Amniotic epithelial cell (primary cell): ENCODE results near the gene YAE1.
A peak's percentile ranks its signal among the peaks of the same experiment; 100 is the strongest.

Source experiments
- DNase-seq: peaks from one replicate; pipeline ENCODE4 v3.0.0-alpha.2; 2010; ENCODE audit warnings: low read depth

The YAE1 gene

DNA sequence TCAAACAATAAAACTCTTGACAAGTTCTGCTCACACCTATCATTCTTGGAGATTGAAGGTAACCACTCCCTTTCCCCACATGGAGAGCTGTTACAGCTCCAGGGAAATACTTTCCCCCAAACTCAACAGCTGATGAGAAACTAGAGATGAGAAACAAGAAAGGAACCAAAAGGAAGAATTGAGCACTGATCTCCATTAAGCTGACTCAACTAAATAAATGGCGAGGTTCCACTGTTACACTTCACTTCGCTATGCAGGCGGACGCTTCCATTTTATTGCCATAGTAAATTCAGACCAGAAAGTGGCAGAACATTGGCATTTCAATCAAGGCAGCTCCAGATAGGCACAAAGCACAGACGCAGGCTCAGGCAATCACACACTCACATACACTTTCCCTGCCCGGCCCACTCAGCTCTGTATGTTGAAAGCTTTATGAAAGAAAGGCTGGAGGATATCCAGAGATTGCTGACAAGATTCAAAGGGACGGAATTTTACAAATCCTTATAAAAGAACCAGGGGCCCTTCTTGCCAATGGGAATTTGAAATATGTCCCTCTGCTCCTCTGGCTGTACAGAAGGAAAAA lies 11.5 kb upstream of the YAE1 start:
- DNase-seq, result peak; percentile 18

GRCh38 chr7:39557222-39557621 lies 9.0 kb upstream of the YAE1 start:
- peak; percentile 21 for DNase-seq

- DNase-seq, result peak; percentile 14
Measured at GRCh38 chr7:39557911-39558310, 8.3 kb upstream of the YAE1 start.

- no peak for DNase-seq
Measured at GRCh38 chr7:39560408-39560807, 5.8 kb upstream of the YAE1 start.

- no peak for DNase-seq
Measured at GRCh38 chr7:39560997-39561396, 5.2 kb upstream of the YAE1 start.

- DNase-seq, result no peak
Measured at GRCh38 chr7:39565538-39565937, 666 bp upstream of the YAE1 start.

DNA sequence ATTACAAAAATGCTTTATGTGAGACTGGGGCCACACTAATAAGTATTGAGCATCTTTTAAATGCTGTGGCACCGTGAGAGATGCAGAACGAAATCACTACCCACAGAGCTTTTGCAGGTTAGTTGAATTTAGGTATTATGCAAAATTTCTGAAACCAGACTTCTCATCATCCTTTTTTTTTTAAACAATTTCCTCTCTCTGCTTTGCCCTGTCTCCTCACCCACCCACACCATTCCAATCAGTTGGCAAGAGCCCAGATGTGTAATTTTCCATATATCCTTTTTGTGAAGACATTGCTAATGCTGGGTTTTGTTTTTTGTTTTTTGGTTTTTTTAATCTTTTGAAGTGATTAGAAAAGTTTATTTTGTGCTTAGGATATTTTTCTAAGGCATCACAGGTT lies 1.1 kb downstream of the YAE1 start:
- DNase-seq, result no peak

GRCh38 chr7:39574673-39575349 lies 8.6 kb downstream of the YAE1 start:
- DNase-seq, result no peak

DNA sequence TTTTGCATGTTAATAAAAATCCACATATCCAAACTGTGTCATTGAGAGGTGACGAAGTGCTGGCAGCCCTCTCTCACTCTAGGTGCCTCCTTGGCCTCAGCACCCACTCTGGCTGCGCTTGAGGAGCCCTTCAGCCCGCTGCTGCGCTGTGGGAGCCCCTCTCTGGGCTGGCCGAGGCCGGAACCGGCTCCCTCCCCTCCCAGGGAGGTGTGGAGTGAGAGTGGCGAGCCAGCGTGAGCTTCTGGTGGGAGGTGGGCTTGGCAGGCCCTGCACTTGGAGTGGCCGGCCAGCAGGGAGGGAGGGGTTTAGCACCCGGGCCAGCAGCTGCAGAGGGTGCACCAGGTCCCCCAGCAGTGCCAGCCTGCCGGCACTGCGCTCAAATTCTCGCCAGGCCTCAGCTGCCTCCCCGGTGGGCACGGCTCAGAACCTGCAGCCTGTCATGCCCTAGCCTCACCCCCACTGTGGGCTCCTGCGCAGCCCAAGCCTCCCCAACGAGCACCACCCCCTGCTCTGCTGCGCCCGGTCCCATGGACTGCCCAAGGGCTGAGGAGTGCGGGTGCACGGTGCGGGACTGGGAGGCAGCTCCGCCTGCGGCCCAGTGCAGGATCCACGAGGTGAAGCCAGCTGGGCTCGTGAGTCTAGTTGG lies 11.1 kb downstream of the YAE1 start:
- no peak for DNase-seq

- peak; percentile 89 for DNase-seq
Measured at GRCh38 chr7:39580149-39580874, 14.1 kb downstream of the YAE1 start.

DNA sequence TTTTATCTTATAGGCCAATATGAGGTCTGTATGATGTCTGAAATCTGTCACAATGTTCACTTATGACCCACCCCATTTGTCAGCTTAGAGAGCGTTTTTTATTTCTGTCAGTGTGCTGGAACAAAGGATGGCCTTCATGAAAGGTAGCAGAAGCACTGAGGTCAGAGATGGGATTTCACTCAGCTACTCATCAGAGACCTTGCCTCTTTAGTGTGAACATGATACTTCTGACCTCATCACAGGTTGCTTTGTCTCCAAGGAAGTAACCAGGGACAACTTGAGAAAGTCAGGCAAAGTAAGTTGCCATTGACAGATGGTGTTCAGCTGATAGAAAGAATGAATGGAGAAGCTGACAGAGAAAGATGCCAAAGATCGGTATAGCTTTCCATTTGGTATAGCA lies 16.3 kb downstream of the YAE1 start:
- DNase-seq, result no peak

DNA sequence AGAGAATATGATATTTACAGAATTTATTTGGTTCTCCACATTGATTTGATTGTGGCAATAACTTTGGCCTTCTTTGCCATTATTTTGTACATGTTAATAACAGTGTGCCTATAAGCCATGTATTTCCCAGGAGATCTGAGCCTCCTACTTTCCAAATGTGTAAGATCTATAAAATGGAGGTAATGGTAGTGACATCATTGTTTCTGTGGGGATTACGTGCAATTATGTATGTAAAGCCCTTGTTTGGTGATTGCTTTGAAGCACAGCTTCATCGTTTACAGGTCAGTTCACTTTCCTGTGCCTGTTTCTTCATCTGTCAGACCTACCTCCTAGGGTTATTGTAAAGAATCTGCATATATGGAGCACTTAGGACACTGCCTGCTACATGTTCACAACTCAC lies 17.3 kb downstream of the YAE1 start:
- DNase-seq, result no peak

- DNase-seq, result no peak
Measured at GRCh38 chr7:39587393-39587792, 21.2 kb downstream of the YAE1 start.

DNA sequence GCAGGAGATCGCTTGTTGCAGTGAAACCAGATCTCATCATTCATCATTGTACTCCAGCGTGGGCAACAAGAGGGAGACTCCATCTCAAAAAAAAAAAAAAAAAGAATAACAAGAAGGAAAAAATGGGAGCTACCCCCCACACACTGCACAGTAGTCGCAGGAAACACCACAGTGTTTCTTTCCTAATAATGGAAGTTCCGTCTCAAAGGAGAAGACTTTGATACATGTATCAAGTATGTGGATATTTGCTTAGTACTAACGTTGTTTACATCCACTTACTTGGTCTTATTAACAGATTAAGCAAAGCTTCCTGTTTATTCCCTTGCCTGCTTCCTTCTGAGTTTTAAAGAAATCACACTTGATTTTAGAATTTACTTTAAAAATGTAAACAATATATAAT lies 22.2 kb downstream of the YAE1 start:
- DNase-seq, result peak; percentile 26

- peak; percentile 80 for DNase-seq
Measured at GRCh38 chr7:39589323-39590111, 23.3 kb downstream of the YAE1 start.

- peak; percentile 75 for DNase-seq
Measured at GRCh38 chr7:39592586-39592985, 26.4 kb downstream of the YAE1 start.

GRCh38 chr7:39594988-39595620 lies 28.9 kb downstream of the YAE1 start:
- peak; percentile 27 for DNase-seq

GRCh38 chr7:39602351-39602750 lies 36.1 kb downstream of the YAE1 start:
- DNase-seq, result no peak

- DNase-seq, result no peak
Measured at GRCh38 chr7:39603924-39604323, 37.7 kb downstream of the YAE1 start.

DNA sequence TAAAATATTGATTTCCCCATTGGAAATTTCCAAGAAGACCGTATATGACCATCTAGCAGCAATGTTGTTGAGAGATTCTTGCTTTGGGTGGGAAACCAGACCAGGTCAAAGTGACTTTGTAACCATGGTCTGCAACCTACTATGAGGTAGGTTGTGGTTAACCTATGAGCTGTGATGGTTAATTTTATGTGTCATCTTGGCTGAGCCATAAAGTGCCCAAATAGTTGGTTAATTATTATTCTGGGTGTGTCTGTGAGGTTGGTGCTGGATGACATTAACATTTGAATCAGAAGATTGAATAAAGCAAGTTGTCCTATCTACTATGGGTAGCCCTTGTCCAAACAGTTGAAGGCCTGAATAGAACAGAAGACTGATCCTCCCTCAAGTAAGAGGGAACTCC lies 38.9 kb downstream of the YAE1 start:
- no peak for DNase-seq

DNA sequence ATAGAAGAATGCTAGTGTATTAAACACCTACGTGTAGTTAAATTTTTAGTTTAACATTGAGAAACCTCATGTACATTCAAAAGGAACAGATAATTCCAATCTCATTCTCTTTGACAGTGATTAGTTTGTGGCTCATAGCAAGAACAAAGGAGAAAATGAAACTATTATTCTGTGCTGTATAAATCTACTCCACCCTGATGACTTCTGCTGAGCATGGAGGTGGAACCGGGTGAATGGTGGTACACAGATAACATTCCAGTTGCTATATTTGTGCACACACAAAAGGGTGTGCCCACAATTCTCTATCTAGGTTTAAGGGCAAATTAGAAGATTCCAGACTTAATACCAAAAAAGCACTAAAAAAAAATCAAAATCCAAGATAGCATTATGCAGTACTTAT lies 40.1 kb downstream of the YAE1 start:
- DNase-seq, result no peak

- DNase-seq, result no peak
Measured at GRCh38 chr7:39606941-39607340, 40.7 kb downstream of the YAE1 start.
